NCI-H69 (cell line): ENCODE data around the gene TXNDC16.
"Not testable (repeated sequence)": the region's sequence is repeated elsewhere in the genome, so short reads cannot be mapped to it uniquely, and the experiment has no call there.

ENCODE experiments used
- DNase-seq: peaks from one replicate; lab custom pipeline; 2025; lab: John Stamatoyannopoulos, UW

Gene TXNDC16

DNA sequence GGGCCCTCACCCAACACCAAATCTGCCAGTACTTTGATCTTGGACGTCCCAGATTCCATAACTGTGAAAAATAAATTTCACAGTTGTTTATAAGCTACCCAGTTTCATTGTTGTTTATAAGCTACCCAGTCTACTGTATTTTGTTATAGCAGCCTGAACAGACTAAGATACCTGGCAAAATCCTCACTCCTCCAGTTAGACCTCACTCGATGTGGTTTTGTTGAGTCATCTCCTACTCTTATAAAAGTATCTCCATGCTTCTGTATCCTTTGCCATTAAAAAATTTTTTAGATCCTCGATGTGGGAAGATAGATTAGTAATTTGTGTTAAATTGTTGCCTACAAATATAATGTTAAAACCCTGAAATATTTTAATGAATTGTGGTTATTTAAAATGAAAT, 16.0 kb downstream of the TXNDC16 start:
- no peak for DNase-seq

DNA sequence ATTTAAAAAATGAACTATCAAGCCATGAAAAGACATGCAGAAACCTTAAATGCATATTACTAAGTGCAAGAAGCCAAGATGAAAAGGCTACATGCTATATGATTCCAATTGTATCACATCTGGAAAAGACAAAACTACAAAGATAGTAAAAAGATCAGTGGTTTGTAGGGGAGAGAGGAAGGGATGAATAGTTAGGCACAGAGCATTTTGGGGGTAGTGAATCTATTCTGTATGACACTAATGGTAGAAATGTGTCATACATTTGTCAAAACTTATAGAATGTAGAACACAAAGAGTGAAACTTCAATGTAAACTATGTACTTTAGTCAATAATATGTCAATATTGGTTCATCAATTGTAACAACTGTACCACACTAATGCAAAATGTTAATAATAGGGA, 20.8 kb downstream of the TXNDC16 start:
- DNase-seq = no peak

DNA sequence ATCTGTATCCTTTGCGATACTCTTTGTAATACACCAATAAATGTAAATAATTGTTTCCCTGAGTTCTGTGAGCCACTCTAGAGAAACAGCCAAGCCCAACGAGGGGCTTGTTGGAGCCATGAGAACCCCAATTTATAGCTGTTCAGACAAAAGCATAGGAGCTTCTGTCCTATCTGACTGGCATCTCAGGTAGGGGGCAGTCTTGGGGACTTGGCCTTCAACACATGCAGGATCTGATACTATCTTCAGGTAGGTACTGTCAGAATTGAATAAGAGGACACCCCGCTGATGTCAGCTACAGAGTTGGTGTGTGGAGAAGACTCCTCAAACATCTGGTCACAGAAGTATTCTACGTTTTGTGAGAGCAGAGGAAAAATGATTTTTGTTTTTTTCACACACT, 25.3 kb downstream of the TXNDC16 start:
- no peak for DNase-seq

DNA sequence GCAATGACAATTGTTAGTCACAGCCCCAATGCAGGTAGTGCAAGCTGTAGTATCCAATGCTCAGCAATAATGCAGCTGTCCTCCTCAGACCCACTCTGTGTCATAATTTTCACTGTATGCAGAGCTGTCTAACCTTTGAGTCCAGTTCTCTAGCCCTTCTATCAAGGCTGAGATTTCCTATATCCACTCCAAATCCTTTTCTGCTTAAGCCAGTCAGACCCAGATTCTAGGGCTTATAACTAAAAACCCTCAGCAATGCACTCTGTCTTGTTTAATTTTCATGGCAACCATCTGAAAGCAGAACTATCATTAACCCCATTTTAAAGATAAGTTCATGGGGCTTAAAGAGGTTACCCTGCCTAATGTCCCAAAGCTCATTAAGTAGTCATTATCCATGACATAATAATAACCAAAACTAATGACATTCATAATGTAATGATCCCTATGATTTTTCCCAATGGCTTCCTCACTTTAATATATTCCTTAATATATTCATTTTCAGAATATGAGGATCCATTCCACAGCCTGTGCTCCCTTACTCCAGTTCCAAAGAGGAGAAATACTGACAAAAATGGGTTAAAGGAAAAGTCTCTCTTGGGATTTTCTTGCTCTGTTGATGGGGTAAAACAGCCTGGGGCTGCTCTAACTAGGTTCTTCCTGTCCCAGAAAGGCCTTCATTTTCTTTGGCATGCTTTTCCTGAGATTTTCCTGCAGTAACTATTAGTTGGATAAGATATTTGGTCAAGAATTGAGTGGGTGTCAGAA, 29.5 kb downstream of the TXNDC16 start:
- DNase-seq = no peak

DNA sequence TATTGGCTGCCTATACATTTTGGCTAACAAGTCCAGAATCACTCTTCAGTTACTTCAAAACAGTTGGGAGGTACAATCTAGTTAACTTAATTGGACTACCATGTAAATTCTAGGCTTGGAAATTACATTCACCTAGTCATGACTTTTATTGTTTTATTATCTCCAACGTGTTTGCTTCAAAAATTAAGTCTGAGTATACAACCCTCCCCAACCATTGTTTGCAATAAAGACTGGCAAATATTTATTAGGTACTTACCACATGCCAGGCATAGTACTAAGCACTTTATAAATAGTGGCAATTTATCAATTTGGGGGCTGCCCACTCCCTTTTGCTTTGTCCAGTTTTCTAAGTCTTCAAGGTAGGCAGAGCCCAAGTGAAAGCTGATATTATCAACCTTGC, 30.3 kb downstream of the TXNDC16 start:
- peak; percentile 21 for DNase-seq

DNA sequence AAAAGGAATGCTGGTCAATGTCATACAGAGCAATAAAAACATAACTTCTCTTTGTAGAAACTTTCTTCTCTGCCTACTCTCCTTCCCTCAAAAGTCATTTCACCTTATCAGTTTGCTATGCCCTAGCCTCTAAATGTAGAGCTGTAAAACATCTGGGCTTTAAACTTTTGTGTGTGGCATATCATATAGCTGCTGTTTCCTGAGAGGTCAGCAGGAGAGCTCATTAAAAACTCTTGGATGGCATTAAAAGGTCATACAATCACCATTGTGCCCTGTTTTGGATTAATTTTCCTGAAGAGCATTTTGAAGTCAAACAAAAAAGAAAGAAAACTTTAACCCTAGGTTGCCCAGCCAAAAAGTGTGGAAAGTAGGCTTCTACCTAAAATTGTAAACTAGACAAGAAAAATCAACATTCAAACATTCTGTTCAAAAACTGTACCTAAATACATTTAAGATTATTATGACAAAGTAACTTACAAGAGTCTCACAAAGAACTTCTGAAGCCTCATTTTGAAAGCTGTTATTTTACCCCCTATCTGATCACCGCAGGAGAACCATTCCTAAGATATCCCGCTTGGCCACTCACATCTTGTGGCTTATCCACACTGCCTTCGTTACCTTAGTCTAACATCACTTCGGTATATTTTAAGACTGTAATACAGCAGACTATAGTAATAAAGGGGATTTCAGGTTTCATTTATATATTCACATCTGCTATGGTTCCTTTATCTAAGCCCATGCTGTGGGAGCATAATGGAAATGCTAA, 38.1 kb downstream of the TXNDC16 start:
- DNase-seq = no peak

DNA sequence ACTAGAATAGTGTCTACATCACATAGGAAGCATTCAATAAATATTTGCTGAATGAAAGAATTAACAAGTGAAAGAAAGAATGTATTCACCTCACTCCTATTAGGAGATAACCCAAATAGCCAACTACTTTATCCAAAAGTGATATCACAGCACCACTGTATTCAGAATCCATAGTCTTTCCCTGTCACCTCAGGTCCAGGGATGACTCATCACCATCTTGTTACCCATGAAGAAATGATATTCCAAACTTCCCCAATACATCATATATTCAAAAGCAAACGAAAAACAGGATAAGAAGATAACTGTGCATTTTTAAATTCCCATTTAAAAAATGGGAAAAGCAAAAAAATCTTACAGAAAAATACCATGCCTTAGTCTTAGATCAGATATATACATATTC, 39.1 kb downstream of the TXNDC16 start:
- no peak for DNase-seq

DNA sequence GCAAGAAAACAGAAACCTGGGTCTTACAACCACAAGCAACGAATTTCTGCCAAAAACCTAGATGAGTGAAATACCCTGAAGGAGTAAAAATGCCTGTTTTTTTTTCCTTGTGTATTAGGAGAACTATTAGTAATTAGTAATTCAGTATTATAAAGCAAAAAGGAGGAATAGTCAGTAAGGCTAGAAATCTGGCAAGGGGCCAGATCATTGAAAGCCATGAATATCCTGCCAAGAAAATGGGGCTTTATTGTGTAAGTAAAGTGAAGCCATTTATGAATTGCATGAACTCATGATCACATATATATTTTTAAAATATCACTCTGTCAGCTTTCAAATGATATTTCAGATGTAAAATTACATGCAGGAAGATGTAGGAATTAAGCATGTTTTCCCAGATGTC, 57.9 kb downstream of the TXNDC16 start:
- peak; percentile 25 for DNase-seq

DNA sequence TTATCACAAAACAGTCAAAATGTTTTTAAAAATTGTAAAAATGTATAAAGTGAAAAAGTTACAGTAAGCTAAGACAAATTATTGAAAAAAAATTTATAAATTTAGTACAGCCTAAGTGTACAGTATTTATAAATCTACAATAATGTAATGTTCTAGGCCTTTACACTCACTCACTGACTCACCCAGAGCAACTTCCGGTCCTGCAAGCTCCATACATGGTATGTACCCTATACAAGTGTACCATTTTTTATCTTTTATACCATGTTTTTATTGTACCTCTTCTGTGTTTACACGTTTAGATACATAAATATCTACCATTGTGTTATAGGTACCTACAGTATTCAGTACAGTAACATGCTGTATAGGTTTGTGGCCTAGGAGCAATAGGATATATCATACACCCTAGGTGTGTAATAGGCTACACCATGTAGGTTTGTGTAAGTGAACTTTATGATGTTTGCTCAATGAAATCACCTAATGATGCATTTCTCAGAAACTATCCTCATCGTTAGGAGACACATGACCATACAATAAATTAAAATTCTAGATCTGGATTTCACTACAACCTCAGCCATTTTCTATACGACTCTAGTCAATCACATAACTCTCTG, 66.8 kb downstream of the TXNDC16 start:
- DNase-seq = no peak

DNA sequence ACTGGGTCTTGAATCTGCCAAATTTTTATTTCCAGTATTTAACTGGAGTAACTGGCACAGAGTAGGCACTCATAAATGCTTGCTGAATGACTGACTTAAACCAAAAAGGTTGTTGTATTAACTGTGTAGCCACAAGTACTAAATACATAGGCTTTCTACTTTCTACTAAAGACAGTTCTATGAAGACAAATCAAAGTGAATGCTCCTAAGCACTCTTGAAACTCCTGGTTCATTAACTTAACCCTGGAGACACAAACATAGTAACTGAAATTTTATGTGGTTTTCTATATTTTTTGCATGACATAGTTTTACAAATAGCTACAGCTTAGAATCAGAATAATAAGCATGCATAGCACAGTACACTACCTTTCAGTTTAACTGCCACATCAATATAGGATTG, 70.4 kb downstream of the TXNDC16 start:
- no peak for DNase-seq

DNA sequence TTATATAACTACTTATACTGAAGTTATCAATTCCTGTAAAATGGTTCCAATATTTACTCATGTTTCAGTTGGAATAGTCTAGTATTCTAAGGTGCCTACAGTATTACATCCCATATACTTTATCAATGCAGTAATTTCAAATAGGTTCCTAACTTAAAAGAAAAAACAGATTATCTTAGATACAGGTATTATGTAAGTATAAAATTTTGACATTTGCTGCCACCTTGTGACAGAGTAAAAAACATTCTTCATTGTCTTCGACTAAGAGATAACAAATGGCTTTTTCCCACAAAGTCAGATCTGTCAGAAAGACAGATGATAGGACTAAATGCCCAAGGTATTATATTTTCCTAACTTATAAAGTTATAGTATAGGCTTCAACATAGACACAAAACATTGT, 78.7 kb downstream of the TXNDC16 start:
- DNase-seq = peak; percentile 25

DNA sequence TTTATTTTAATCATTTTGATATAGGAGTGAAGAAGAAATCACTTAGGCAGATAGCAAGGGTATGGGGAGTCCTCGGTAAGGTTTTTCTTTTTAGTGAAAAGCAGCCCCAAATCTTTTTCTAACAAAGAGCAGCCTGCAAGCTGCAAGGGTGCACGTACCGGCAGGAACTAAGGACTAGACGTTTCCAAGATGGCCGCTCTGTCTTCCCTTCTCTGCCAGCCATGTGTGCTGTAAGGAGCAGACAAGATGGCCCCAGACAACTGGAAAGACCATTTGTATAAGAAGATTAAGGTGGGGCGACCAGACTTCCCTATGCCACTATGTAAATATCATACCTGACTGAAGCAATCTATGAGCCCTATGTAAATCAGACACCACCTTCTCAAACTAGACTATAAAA, 79.6 kb downstream of the TXNDC16 start:
- no peak for DNase-seq

DNA sequence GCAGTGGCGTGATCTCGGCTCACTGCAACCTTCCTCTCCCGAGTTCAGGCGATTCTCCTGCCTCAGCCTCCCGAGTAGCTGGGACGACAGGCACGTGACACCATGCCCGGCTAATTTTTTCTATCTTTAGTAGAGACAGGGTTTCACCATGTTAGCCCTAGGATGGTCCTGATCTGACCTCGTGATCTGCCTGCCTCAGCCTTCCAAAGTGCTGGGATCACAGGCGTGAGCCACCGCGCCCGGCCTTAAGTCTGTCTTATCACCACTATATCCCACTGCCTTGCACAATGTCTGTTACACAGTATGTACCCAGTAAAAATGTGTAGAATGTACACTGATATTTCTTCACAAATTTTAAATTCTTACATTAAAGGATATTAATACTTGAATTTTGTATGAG, 80.1 kb downstream of the TXNDC16 start:
- DNase-seq = not testable (repeated sequence)

DNA sequence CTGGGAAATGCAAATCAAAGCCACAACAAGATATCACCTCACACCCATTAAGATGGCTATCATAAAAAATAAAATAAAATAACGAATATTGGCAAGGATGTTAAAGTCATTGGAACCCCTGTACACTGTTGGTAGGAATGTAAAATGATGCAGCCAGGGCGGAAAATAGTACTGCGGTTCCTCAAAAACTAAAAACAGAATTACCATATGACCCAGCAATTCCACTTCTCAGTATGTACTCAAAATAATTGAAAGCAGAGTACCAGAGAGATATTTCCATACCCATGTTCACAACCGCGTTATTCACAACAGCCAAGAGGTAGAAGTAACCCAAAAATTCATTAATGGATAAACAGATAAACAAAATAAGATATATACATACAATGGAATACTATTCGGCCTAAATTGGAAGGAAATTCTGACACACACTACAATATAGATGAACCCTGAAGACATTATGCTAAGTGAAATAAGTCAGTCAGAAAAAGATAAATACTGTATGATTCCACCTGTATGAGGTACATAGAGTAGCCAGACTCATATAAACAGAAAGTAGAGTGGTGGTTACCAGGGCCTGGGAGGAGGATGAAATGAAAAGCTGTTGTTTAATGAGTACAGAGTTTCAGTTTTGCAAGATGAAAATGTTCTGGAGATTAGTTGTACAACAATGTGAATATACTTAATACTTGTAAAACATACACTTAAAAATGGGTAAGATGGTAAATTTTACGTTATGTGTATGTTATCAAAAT, 84.6 kb downstream of the TXNDC16 start:
- DNase-seq = no peak

DNA sequence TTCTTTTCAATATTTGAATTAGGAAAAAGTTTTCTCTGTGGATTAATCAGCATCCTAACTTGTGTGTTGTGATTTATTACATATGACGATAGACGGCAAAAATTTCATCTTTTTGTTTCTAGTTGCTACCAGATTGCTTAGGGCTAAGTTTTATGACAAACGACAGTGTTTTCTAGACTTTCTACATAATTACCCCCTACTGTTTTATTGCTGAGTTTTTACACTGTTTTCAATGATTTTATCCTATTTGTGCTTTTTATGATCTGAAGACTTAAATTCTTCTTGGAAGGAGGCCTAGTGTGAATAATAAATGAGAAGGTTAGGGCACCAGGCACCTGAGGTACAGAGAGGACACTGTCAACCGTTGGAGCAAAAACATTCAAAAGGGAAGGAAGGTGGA, 88.1 kb downstream of the TXNDC16 start:
- DNase-seq = no peak

DNA sequence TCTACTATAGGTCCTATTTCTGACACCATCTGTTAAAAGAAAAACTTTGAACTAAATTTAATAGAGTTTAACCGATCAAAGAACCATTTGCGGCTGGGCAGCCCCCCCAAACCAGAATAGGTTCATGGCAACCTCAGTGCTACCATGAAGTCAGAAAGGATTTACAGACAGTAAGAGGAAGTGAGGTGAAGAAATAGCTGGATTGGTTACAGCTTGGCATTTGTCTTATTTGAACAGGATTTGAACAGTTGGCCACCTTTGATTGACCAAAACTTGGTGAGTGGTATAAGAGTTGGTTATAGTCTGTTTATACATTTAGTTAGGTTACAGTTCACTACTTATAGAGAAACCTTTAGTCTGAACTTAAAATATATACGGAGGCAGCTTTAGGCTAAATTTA, 88.9 kb downstream of the TXNDC16 start:
- no peak for DNase-seq

DNA sequence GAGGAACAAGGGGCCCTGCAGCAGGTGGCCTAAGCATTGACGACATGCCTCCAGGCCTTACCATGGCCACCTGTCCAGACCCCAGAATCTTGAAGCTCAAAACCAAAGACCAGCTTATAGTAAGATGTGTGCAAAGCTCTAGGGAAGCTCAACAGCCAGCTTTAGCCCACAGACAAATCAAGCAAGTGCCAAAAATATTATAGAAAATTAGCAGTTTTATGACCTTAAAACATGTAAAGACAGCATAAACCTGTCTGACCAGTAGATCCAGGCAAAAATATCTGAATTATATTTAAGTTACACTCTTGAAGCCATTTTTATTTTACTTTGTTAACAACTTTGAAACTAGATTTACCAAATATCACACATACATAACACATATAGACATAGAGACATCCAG, 90.6 kb downstream of the TXNDC16 start:
- no peak for DNase-seq

DNA sequence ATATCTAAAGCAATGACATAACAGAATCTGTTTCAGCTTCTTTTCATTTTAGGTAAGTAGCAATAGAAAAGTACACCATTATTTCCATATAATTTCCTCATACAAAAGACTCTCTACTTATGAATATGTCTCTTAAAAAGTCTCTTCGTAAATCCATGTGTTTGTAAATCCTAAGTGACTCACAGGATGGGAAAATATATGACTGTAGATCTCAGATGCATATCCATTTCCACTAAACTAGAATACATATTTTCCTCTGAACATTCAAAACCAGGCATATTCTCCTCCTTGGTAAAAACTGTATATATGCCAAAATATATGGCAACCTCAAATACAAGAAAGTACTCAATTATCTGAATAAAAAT, 93.6 kb downstream of the TXNDC16 start:
- no peak for DNase-seq

DNA sequence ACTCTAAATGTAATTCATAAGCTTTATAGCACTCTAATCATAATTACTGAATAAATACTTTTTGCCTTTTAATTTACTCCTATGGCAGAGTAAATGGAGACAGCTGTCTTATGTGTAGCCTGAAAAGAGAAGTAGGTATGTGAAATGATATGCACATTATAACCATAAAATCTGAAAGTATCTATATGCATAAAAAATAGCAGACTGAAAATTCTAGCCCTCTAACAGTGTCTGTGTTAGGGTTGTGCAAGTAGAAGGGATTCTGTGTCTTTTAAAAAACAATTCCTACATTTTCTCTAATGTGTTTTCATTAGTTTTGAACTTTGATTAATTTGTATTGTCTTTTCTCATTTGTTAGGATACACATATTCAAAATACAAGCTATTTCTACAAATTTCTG, 94.9 kb downstream of the TXNDC16 start:
- DNase-seq = no peak

DNA sequence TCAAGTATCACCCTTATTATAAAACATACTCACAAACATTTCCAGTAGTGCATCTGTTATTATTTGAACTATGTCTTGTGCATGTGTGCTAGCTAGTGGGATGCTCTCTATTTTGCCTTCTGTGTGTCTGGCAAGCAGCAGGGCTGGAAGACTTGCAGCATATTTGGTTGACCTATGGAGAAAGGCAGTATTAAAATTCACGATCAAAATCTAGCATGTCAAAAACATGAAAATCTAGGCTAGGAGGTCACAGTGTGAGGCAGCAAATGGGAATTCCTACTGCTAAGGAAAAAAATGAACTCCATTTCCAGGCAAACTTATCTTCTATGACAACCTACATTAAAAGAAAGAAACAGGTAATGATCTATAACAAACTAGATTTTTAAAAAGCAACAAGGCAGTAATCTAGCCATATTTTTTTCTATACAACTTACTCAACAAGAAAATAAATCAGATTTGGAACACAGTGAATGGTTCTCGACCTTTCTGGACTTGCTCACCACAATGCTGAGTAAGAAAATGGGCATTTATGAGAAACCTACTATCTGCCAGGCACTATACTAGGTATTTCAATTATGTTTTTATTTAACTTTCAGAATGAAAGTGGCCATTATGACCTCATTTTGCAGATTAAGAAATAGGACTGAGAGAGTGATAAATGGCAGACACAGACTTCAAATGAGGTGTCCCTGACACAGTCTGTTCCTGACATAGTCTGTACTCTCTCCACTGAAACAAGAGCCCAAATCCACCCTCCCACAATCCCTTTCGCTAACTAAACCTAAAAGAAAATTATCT, 96.8 kb downstream of the TXNDC16 start:
- no peak for DNase-seq

DNA sequence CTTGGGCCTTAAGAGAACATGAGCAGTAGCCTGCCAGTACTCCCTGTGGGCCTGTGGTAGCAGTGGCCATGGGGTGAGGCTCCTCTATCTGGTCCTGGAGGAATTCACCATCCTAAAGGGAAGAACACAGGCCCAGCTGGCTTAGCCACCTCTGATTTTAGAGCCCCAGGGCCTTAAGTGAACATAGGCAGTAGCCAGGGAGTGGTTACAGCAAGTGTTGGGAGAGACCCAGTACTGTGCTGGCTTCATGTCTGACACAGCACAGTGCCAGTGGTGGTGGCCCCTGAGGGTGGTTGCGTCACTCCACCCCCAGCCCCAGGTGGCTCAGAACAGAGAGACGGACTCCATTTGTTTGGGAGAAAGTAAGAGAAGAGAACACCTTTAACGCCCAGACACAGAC, 105.1 kb downstream of the TXNDC16 start:
- DNase-seq = no peak

DNA sequence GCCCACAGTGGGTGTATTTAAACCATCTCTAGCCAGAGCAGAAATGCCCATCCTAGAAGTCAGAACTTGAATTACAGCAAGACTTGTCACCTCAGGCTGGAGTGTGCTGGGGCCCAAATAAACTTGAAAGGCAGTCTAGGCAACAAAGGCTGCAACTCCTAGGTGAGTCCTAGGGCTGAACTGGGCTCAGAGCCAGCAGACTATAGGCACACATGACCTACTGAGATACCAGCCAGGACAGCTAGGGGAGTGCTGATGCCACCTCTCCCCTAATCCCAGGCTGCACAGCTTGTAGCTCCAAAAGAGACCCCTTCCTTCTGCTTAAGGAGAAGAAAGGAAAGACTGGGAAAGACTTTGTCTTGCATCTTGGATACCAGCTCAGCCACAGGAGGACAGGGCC, 106.0 kb downstream of the TXNDC16 start:
- peak; percentile 33 for DNase-seq
